IMR-90 (cell line): Measurements from ENCODE around the gene SESN1. TPM values are rescaled to one million over a fixed set of nuclear protein-coding genes. Genes with fewer than 3 reads are reported as not detected.

Experiments used
- ATAC-seq: fragments of 200-7000 bp; cut with Tn5 transposase; 2 replicates; pipeline ENCODE4 v1.9.1; 2020; ENCODE audit warnings: low read depth, mild to moderate bottlenecking, moderate library complexity
- BruUV-seq: library from RNA; stranded (reverse); fragments of 400-500 nt; replicated peaks from 2 replicates; lab custom pipeline; 2021; lab: Mats Ljungman, UMichigan
- CTCF ChIA-PET: fragments of 300-600 bp; formaldehyde crosslinking; extraction: SDS; loops from one replicate; lab custom pipeline; 2021; ENCODE audit warnings: antibody characterized with exemption; lab: Yijun Ruan, JAX
- POLR2A ChIA-PET: fragments of 300-600 bp; sonication (Branson Sonifier 250); formaldehyde crosslinking; loops from one replicate; lab custom pipeline; 2022; ENCODE audit warnings: antibody characterized with exemption; ENCODE audit not compliant: unreplicated experiment; lab: Charles Lee
- DNase-seq: peaks from one replicate; pipeline ENCODE4 v3.0.0; 2013
- H2AFZ ChIP-seq: replicated peaks from 2 replicates; pipeline ENCODE3; 2013; ENCODE audit warnings: low read length, mild to moderate bottlenecking; ENCODE audit not compliant: poor library complexity
- H2AK5ac ChIP-seq: 2 replicates; pipeline ENCODE4 v1.6.1; 2013; ENCODE audit warnings: low read depth, low read length, inconsistent platforms
- H2AK9ac ChIP-seq: replicated peaks from 2 replicates; pipeline ENCODE3; 2013; ENCODE audit warnings: mild to moderate bottlenecking, low read depth, low read length, moderate library complexity; ENCODE audit not compliant: poor library complexity
- H2BK120ac ChIP-seq: 2 replicates; pipeline ENCODE4 v1.6.1; 2013; ENCODE audit warnings: low read depth, low read length, inconsistent platforms
- H2BK15ac ChIP-seq: 3 replicates; pipeline ENCODE4 v1.6.1; 2013; ENCODE audit warnings: low read depth, low read length, inconsistent platforms
- H2BK20ac ChIP-seq: 2 replicates; pipeline ENCODE4 v1.6.1; 2013; ENCODE audit warnings: low read depth, mild to moderate bottlenecking, inconsistent platforms, low read length, moderate library complexity
- H2BK5ac ChIP-seq: 2 replicates; pipeline ENCODE4 v1.6.1; 2013; ENCODE audit warnings: mild to moderate bottlenecking, low read depth, low read length, inconsistent platforms; ENCODE audit not compliant: poor library complexity, severe bottlenecking
- H3K14ac ChIP-seq: replicated peaks from 2 replicates; pipeline ENCODE4 v1.6.1; 2013; ENCODE audit warnings: low read depth, low read length, inconsistent platforms
- H3K18ac ChIP-seq: 2 replicates; pipeline ENCODE4 v1.6.1; 2013; ENCODE audit warnings: low read depth, low read length, control low read depth
- H3K23ac ChIP-seq: 2 replicates; pipeline ENCODE4 v1.6.1; 2013; ENCODE audit warnings: low read depth, low read length, inconsistent platforms
- H3K27ac ChIP-seq: 2 replicates; pipeline ENCODE4 v1.5.1; 2013; ENCODE audit warnings: mild to moderate bottlenecking, control low read depth, low read length; ENCODE audit not compliant: insufficient read depth
- H3K27me3 ChIP-seq: 2 replicates; pipeline ENCODE4 v1.6.1; 2013; ENCODE audit warnings: low read length; ENCODE audit not compliant: control insufficient read depth, insufficient read depth
- H3K36me3 ChIP-seq: 2 replicates; pipeline ENCODE4 v1.6.1; 2013; ENCODE audit warnings: low read length, mixed read lengths; ENCODE audit not compliant: control insufficient read depth, insufficient read depth
- H3K4ac ChIP-seq: 2 replicates; pipeline ENCODE4 v1.6.1; 2013; ENCODE audit warnings: low read depth, low read length, inconsistent platforms
- H3K4me1 ChIP-seq: 2 replicates; pipeline ENCODE4 v1.6.1; 2013; ENCODE audit warnings: low read length, mixed read lengths; ENCODE audit not compliant: control insufficient read depth, insufficient read depth
- H3K4me2 ChIP-seq: 2 replicates; pipeline ENCODE4 v1.6.1; 2013; ENCODE audit warnings: low read depth, mild to moderate bottlenecking, control low read depth, low read length, moderate library complexity
- H3K4me3 ChIP-seq: 2 replicates; pipeline ENCODE4 v1.5.1; 2013; ENCODE audit warnings: low read depth, mild to moderate bottlenecking, control low read depth, low read length, moderate library complexity; ENCODE audit not compliant: insufficient read depth
- H3K56ac ChIP-seq: 2 replicates; pipeline ENCODE4 v1.6.1; 2013; ENCODE audit warnings: low read length, inconsistent platforms; ENCODE audit not compliant: insufficient read depth; ENCODE audit errors: extremely low read depth
- H3K79me1 ChIP-seq, 2 experiments: 2 replicates each; pipeline ENCODE4 v1.6.1; 2013; ENCODE audit warnings: low read length in 2 of 2, inconsistent platforms in 1 of 2, low read depth in 1 of 2
- H3K9ac ChIP-seq: 2 replicates; pipeline ENCODE4 v1.6.1; 2013; ENCODE audit warnings: low read depth, low read length, control low read depth
- H3K9me1 ChIP-seq: 2 replicates; pipeline ENCODE4 v1.6.1; 2013; ENCODE audit warnings: low read length, inconsistent platforms; ENCODE audit not compliant: insufficient read depth
- H3K9me3 ChIP-seq: 2 replicates; pipeline ENCODE4 v1.6.1; 2013; ENCODE audit warnings: low read length; ENCODE audit not compliant: control insufficient read depth, insufficient read depth
- H4K20me1 ChIP-seq: 2 replicates; pipeline ENCODE4 v1.6.1; 2013; ENCODE audit warnings: low read length, inconsistent platforms; ENCODE audit not compliant: insufficient read depth
- H4K5ac ChIP-seq: 2 replicates; pipeline ENCODE4 v1.6.1; 2013; ENCODE audit warnings: mild to moderate bottlenecking, low read depth, low read length, control low read depth
- H4K8ac ChIP-seq, 2 experiments: 2 replicates each; pipeline ENCODE4 v1.6.1; 2013; ENCODE audit warnings: low read depth in 2 of 2, low read length in 2 of 2, control low read depth in 1 of 2, inconsistent platforms in 1 of 2
- H4K91ac ChIP-seq: 2 replicates; pipeline ENCODE4 v1.6.1; 2013; ENCODE audit warnings: low read depth, low read length, inconsistent platforms; ENCODE audit not compliant: insufficient read depth
- NFE2L2 ChIP-seq: fragments of 150-350 bp; IDR thresholded peaks from 2 replicates; pipeline ENCODE4 v1.6.1; 2016; ENCODE audit warnings: low read depth, mild to moderate bottlenecking, low read length
- WGBS, 2 experiments: methylation state at CpG; one replicate each; pipeline versions ENCODE4 v1.1.5 to v1.1.7; 2013; ENCODE audit warnings: missing lambda C conversion rate in 2 of 2; ENCODE audit not compliant: insufficient read length in 1 of 2; ENCODE audit errors: extremely low coverage in 2 of 2; 5-methylcytosine and 5-hydroxymethylcytosine counted together
- dilution Hi-C: fragments of 300-500 bp; cut with HindIII; formaldehyde crosslinking; loops from one replicate; pipeline ENCODE4 v1.14.3; 2018; ENCODE audit warnings: low sequenced_read_pairs; ENCODE audit not compliant: unreplicated experiment
- in situ Hi-C: fragments of 300-500 bp; cut with MboI; formaldehyde crosslinking; loops from 3 replicates; pipeline ENCODE4 v1.14.3; 2019; ENCODE audit warnings: low sequenced_read_pairs, inconsistent platforms, mixed read lengths
- intact Hi-C: fragments of 100-400 bp; cut with micrococcal nuclease; formaldehyde crosslinking; loops from 2 replicates; pipeline ENCODE4 v1.10.0; 2022
- polyA plus RNA-seq, 3 experiments: library from polyadenylated mRNA; depleted of rRNA; stranded (reverse); fragments of >200 nt; gene quantifications; 2 replicates each; pipeline ENCODE4 v1.2.3, GENCODE V29; 2012; ENCODE audit warnings: low replicate concordance in 1 of 3
- total RNA-seq: library from RNA; depleted of rRNA; stranded (reverse); fragments of >200 nt; gene quantifications from 2 replicates; pipeline ENCODE4 v1.2.3, GENCODE V29; 2012

SESN1 gene
- total and polyA plus RNA-seq, 2 of the 4 experiments (the other 2 are of a cell fraction): 9.7 to 16.7 TPM

GRCh38 chr6:109062216-109062615, 32.4 kb downstream of the SESN1 start:
- 100% methylated on average over 1 of the region's 5 CpGs; no CpG with 5 or more reads in 1 of the 2 experiments for WGBS, 2 experiments

More at GRCh38 chr6:109062216-109062615, 32.4 kb downstream of the SESN1 start:
- H3K36me3 ChIP-seq: no peaks in the 10 kb centered on the region
- in situ Hi-C loops (loop anchor here (10.0 kb wide), 1 partner anchor 157 kb away; no protein-coding TSS in a partner anchor), intact Hi-C loops (no loop called here), dilution Hi-C loops (loop anchor here (25.0 kb wide), 1 partner anchor 525 kb away; no protein-coding TSS in a partner anchor)
- no peaks in the 10 kb centered on the region for H3K9me1 ChIP-seq
- no peak overlapping the region for H2AK9ac ChIP-seq
- no peaks in the 10 kb centered on the region for H3K27me3 ChIP-seq
- no peaks in the 10 kb centered on the region for H4K20me1 ChIP-seq
- H4K91ac ChIP-seq: no peak overlapping the region
- no peak overlapping the region for H2AK5ac ChIP-seq
- no peak overlapping the region for H4K8ac ChIP-seq
- no peak overlapping the region for H3K27ac ChIP-seq
- no peak overlapping the region for H3K4ac ChIP-seq
- H3K56ac ChIP-seq: no peak overlapping the region
- peaks cover 2% of the 10 kb centered on the region; the same call in 1 of the 2 replicates for H3K4me1 ChIP-seq
- no peak overlapping the region for H2BK15ac ChIP-seq
- DNase-seq (no peak), ATAC-seq (no peak)
- H3K18ac ChIP-seq: no peak overlapping the region
- H3K9ac ChIP-seq: no peak overlapping the region
- no peak overlapping the region; the same call in 1 of the 2 replicates for H3K23ac ChIP-seq
- no peak overlapping the region for H2BK20ac ChIP-seq
- H4K5ac ChIP-seq: no peak overlapping the region
- no peak overlapping the region for H2BK5ac ChIP-seq
- ChIA-PET POLR2A (no interaction called here), CTCF (no interaction called here)
- no peak overlapping the region for H3K4me2 ChIP-seq
- no peak for TF ChIP-seq NFE2L2
- H3K79me1 ChIP-seq: peaks cover 0 to 10% of the 10 kb centered on the region in 2 experiments; a peak in 2 of 4 replicates
- no peak overlapping the region for H2AFZ ChIP-seq
- no peaks in the 10 kb centered on the region for H3K9me3 ChIP-seq
- H2BK120ac ChIP-seq: no peak overlapping the region
- no TSS peak for BruUV-seq
- no peak overlapping the region for H3K14ac ChIP-seq
- no peak overlapping the region for H3K4me3 ChIP-seq
